ENCODE data around the gene TAOK2.

TAOK2 gene

DNA sequence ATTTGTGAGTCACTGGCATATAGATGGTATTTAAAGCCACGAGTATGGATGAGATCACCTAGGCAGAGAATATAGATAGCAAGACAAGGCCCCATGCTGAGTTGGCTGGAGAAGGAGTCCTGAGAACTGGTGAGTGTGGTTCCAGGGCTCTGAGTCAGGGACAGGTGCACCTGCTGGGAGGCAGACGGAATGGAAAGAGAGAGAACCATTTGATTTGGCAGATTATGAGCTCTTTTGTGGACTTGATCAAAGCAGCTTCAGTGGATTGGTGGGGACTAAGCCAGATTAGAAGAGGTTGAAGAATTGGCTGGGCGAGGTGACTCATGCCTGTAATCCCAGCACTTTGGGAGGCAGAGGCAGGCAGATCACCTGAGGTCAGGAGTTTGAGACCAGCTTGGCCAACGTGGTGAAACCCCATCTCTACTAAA, 45.1 kb downstream of the TAOK2 start:
- TF ChIP-seq MYC (IDR thresholded peaks at IDR 0.05; ENCODE audit: low read depth, low read length) (no peak), MAX (IDR thresholded peaks at IDR 0.05; ENCODE audit: low read depth, low read length) (no peak), POLR2A (IDR thresholded peaks at IDR 0.05; ENCODE audit: extremely low read depth, insufficient read length) (no peak)
- TF ChIP-seq, protein P1, sequence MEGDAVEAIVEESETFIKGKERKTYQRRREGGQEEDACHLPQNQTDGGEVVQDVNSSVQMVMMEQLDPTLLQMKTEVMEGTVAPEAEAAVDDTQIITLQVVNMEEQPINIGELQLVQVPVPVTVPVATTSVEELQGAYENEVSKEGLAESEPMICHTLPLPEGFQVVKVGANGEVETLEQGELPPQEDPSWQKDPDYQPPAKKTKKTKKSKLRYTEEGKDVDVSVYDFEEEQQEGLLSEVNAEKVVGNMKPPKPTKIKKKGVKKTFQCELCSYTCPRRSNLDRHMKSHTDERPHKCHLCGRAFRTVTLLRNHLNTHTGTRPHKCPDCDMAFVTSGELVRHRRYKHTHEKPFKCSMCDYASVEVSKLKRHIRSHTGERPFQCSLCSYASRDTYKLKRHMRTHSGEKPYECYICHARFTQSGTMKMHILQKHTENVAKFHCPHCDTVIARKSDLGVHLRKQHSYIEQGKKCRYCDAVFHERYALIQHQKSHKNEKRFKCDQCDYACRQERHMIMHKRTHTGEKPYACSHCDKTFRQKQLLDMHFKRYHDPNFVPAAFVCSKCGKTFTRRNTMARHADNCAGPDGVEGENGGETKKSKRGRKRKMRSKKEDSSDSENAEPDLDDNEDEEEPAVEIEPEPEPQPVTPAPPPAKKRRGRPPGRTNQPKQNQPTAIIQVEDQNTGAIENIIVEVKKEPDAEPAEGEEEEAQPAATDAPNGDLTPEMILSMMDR (IDR thresholded peaks at IDR 0.05; ENCODE audit: low read depth, low read length): no peak
- H3K4me3 ChIP-seq (ENCODE audit: low read depth, low read length): no peak overlapping the region
- DNase-seq (ENCODE audit: low read depth): no peak

DNA sequence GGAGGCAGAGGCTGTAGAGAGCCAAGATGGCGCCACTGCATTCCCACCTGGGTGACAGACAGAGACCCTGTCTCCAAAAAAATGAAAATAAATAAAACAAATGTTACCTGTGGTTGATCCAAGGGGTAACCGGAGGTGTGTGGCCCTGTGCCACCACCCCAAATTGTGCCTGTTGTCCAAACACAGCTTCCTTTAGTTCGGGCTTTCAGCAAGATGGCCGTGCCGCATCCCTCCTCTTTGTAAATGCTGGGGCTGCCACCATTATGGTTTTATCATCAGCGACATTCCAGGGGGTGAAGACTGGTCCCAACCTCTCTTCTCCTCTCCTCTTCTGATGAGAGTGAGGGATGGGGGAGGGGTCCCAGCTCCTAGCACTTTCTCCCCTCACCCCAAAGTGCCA, 49.2 kb downstream of the TAOK2 start, which contains the start of gene C16orf92:
Gene C16orf92 (plus strand): TSS at position 312 of the 400 bp plus-strand sequence. CDS start 143 bp downstream, outside the sequence.
- TF ChIP-seq POLR2A (IDR thresholded peaks at IDR 0.05; ENCODE audit: extremely low read depth, insufficient read length) (no peak), MYC (IDR thresholded peaks at IDR 0.05; ENCODE audit: low read depth, low read length) (no peak), MAX (IDR thresholded peaks at IDR 0.05; ENCODE audit: low read depth, low read length) (no peak)
- TF ChIP-seq, protein P1 (IDR thresholded peaks at IDR 0.05; ENCODE audit: low read depth, low read length): no peak
- DNase-seq (ENCODE audit: low read depth): no peak
- H3K4me3 ChIP-seq (ENCODE audit: low read depth, low read length): no peak within 1 kb of the TSS

GRCh38 chr16:30023586-30023985, 49.9 kb downstream of the TAOK2 start:
- H3K4me3 ChIP-seq (ENCODE audit: low read depth, low read length): no peak overlapping the region
- no peak for DNase-seq (ENCODE audit: low read depth)
- no peak for TF ChIP-seq MAX (IDR thresholded peaks at IDR 0.05; ENCODE audit: low read depth, low read length)
- no peak for TF ChIP-seq MYC (IDR thresholded peaks at IDR 0.05; ENCODE audit: low read depth, low read length)

GRCh38 chr16:30024451-30024850, 50.8 kb downstream of the TAOK2 start:
- TF ChIP-seq MYC (IDR thresholded peaks at IDR 0.05; ENCODE audit: low read depth, low read length) (no peak), POLR2A (IDR thresholded peaks at IDR 0.05; ENCODE audit: extremely low read depth, insufficient read length) (no peak), MAX (IDR thresholded peaks at IDR 0.05; ENCODE audit: low read depth, low read length) (no peak)
- TF ChIP-seq, protein P1 (IDR thresholded peaks at IDR 0.05; ENCODE audit: low read depth, low read length): no peak
- no peak overlapping the region for H3K4me3 ChIP-seq (ENCODE audit: low read depth, low read length)
- no peak for DNase-seq (ENCODE audit: low read depth)

DNA sequence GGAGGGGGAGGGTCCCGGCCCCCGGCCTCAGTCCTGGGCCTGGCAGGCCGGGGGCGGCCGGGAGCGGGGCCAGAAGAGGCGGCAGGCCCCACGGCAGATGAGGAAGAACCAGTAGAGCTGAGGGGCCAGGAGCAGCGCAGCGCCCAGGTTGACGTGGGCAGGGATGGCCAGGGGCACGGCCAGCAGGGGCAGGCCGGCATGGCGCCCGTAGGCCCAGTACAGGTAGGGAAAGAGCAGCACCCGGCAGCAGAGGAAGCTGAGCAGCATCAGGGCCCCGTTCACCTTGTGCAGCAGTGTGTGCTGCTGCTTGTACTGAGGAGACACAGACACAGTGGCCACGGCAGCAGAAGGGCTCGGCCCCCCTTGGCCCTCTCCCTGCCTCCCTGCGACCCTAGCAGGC, 51.5 kb downstream of the TAOK2 start:
- no peak overlapping the region for H3K4me3 ChIP-seq (ENCODE audit: low read depth, low read length)
- TF ChIP-seq, protein P1 (IDR thresholded peaks at IDR 0.05; ENCODE audit: low read depth, low read length): no peak
- TF ChIP-seq POLR2A (IDR thresholded peaks at IDR 0.05; ENCODE audit: extremely low read depth, insufficient read length) (no peak), MYC (IDR thresholded peaks at IDR 0.05; ENCODE audit: low read depth, low read length) (no peak)
- no peak for DNase-seq (ENCODE audit: low read depth)

- no peak for DNase-seq (ENCODE audit: low read depth)
- no peak overlapping the region for H3K4me3 ChIP-seq (ENCODE audit: low read depth, low read length)
- TF ChIP-seq MAX (IDR thresholded peaks at IDR 0.05; ENCODE audit: low read depth, low read length) (no peak), POLR2A (IDR thresholded peaks at IDR 0.05; ENCODE audit: extremely low read depth, insufficient read length) (no peak), MYC (IDR thresholded peaks at IDR 0.05; ENCODE audit: low read depth, low read length) (no peak)
- TF ChIP-seq, protein P1 (IDR thresholded peaks at IDR 0.05; ENCODE audit: low read depth, low read length): no peak
These were observed 51.9 kb downstream of the TAOK2 start for GRCh38 chr16:30025574-30025973.

Data from NB4 (cell line).